HuH-7 (cell line): ENCODE measurements around the gene ARL6IP5.

ENCODE experiments used
- DNase-seq: peaks from one replicate; pipeline ENCODE4 v3.0.0; 2011; ENCODE audit warnings: low spot score

Gene ARL6IP5

DNA sequence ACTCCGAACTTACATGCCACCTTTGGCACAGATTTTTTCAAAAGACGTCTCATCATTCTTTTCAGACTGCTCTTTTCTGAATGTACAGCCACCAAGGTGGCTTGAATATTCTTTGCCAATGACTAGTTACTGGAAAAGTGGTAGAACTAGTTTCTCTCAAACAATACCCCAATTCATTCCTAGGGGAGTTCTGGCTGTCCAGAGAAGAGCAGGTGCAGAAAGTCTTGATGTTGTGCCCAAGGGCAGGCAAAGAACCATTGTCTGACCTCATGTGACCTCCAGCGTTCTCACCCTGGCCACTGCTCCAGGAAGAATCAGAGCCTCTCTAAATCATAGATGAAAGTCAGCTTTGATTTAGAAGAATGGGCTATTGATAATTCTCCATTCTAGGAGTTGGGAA is 32.2 kb downstream of the ARL6IP5 start:
- DNase-seq = no peak

DNA sequence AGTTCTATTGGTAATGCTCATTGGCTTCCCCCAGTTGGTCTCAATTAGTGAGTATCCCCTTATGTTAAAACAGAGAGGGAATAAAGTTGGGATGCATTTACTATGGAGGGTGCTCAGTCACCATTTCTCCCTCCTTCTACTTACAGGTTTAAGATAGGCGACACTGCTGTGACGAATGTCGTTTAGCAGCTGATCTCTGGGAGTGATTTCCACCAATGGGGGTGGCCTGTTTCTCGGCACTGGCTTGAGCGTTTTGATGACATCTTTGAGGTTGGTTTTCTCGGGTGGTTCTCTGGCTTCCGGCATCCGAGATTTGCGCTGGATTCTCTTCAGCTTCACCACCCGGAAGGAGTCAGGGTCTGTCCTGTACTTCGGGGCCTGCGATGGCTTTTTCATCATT is 33.8 kb downstream of the ARL6IP5 start:
- DNase-seq = no peak

DNA sequence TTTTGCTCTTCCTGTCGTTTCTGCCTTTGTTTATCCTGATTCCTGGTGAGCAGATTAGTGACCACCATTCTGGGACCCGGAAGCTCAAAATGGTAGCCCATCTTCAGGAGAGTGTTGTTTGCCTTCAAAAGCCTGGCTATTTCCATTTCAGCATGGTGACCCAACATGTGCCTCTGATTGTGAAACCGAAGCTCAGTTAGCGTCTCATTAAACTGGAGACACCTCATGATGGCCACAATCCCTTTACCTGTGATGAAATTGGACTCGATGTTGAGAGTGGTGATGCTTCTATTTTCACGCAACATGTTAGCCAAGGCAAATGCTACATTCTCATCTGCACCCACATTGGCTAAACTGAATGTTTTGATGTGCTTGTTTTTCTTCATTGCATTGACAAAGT is 34.4 kb downstream of the ARL6IP5 start:
- no peak for DNase-seq

DNA sequence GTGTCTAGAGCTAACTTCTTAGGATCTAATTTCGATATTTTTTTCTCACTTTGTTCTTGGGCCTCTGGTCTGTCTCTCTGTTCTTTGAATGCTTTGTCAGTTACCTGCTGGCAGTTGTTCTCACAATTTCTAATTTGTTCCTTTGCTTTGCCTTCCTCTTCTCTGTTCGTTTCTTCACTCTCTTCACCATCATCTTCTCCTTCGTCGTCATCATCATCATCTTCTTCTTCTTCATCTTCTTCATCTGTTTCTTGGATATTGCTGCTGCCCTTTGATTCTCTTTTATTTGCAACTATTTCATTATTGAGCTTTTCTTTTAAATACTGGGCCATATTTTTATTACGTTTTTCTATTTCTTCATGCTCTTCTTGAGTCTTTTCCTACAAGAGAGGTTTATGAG is 34.9 kb downstream of the ARL6IP5 start:
- DNase-seq = no peak

DNA sequence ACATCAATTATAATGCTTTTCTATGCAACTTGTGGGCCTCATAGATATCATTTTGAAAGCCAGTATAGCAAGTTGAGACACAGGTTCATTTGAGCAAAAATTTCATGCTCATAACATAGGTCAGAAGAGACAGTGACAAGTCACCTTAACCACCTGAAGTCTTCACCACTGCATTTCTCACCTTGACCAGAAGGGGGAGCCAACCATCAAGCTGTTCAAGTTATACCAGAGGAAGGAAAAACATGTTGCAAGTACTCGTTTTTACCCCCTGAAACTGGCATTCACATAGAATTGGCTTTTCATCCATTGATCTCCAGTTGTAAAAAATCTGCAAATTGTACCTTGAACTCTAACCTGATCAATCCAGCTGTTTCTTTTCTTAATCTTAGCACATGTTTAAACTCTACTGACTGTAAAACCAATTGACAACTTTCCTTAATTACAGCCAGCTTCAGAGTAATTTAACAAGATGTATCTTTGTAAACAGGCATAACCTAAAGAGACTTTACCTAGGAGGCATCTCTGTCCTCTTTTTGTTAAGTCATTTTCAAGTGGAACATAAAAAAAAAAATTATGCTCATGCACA is 36.2 kb downstream of the ARL6IP5 start:
- DNase-seq = peak; percentile 5

DNA sequence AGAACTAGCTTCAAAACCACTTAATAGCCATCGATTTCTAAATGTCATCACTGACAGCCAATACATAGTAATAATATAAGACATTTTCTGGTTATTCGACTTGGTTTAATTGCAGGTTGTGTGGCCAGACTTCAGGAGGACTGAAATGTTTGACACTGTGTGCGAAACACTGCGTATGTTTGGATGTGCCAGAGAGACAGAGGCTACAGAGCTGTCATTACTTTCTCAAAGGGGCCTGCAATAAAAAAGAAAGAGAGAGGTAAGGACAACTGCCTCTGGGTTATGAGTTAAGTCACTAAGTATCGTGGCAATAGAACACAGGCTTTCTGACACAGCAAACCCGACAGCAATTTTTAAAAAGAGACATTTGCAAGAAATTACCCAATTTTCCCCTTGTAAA is 36.8 kb downstream of the ARL6IP5 start:
- DNase-seq = no peak

DNA sequence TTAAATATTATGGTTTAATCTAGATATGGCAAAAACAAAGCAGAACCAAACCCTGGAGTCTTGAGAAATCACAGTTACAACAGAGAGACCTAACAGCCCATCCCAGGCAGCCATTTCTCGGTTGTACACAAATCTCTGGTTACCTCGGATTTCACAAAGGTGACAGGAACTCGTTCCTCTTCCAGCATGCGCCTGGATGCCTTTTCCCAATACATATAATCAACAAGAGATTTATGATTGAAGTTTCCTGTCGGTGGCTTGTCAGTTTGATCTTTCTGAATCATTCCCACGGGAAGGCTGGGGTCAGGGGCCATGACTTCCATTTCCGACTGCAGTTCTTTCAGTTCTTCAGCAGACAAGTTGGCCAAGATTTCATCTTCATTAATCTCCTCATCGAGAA is 37.2 kb downstream of the ARL6IP5 start:
- no peak for DNase-seq

DNA sequence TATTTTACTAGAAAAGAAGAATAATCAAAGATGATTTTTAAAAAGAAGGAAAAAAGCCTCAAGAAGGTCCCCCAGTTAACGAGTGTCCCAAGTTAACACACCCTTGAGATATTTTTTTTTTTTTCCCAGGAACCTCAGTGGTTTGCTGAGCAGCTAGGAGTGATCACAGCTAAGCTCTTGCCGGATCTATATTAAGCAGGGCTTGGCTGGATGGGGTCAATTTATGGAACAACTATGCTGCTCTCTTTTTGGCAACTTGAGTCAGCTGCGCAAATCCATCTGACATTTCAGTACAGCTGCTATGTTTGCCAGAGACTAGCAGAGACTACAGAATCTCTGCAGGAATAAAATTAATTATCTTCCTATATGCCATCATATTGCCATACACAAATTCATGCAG is 37.7 kb downstream of the ARL6IP5 start, which contains the start of gene LMOD3:
Gene LMOD3, minus strand, starts transcription at position 193 of the 400 bp plus-strand sequence. CDS start 209 bp downstream, outside the sequence.
- no peak for DNase-seq

DNA sequence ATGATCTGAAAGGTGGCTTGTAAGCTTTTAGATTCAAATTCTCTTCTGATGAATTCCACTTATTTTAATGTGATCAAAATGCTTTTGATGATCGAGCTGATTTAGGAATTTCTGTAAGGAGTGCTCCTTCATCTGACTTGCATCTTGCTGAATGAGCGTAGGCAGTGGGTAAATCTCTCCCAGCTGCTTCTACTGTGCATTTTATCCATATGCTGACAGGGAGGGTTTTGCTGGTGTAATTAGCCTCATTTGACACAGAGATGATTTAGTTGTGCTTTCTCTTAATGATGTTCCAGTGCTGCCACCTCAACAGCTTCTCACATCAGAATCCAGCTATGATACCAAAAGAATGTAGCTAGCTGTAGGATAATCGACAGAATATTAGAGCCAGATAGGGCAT is 41.5 kb downstream of the ARL6IP5 start:
- DNase-seq = no peak

DNA sequence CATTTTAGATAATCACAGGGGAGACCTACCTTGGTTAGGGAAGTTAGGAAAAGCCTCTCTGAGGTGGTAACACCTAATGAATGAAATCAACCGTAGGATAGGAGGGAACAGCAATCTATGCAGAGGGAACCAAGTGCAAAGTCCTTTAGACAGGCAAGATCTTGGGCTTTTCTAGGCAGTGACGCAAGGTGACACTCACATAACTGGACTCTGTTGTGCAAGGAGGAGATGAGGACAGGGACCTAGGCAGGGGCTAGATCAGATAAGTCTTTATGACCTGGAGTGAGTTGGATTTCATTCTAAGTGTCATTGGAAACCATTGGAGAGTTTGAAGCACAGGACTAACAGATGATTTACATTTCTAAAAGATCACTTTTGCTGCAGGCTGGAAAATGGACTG is 42.3 kb downstream of the ARL6IP5 start:
- DNase-seq = no peak

DNA sequence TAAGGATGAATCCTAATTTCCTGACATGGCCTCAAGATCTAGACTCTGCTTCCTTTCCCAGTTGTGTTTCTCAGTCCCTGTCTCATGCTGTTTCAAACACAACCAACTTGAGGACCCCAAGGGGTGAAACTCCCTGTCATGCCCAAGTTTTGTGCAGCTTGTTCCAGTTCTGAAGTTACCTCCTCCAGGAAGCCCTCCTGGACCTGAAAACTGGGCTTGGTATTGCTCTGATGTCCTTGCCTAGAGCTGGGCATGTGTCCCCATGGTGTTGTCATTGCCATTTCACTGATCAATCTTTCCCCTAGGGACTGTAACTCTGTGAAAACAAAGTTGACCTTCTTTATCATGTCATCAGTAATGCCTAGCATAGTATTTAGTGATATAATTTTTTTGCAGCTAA is 43.8 kb downstream of the ARL6IP5 start:
- no peak for DNase-seq

DNA sequence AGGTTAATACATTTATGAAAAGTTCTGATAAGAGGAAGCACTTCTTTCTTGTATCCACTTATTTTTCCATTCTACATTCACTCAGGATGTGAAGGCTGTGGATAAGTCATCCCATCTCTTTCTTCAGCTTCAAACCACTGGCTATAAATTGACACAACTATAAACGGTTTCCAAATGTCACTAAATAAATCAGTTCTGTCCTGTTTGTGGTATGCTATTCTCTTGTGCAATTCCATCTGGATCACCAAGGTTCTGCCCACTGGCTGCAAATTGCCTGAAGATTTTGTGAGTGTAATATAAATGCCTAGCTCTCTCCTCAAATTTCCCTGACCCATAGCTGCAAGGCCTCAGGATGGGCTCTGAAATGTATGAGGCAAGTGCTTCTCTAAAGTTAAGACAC is 44.8 kb downstream of the ARL6IP5 start:
- no peak for DNase-seq

DNA sequence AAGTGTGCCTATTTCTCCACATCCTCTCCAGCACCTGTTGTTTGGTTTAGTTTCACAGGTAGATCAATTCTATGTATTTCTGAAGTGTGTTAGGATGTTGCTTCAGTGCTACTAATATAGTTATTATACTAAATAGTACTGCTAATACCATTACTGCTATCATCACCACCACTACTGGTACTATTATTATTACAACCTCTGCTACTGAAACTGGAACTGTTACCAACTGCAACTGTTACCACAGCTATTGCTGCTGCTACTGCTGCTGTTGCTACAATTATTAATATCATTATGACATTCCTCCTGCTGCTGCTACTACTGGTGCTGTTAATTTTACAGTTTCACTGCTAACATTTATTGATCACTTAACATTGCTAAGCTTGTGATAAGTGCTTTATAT is 46.0 kb downstream of the ARL6IP5 start:
- DNase-seq = no peak

DNA sequence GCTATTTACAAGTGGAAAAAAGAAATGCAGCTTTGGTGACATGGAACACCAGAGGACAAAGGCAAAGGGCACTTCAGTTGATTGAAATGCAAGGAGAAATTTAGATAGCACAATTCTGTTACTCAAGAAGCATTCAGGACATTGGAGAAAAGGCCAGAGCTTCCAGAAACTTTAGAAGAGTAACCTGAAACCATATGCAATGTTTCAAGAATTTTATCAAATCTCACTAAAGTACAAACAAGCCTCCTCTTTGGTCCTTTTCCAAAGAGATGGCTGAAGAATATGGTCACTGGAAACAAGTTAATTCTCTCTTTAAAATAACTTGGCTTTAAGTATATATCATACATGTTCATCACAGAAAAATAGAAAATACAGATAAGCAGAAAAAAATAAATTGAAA is 52.3 kb downstream of the ARL6IP5 start:
- no peak for DNase-seq

DNA sequence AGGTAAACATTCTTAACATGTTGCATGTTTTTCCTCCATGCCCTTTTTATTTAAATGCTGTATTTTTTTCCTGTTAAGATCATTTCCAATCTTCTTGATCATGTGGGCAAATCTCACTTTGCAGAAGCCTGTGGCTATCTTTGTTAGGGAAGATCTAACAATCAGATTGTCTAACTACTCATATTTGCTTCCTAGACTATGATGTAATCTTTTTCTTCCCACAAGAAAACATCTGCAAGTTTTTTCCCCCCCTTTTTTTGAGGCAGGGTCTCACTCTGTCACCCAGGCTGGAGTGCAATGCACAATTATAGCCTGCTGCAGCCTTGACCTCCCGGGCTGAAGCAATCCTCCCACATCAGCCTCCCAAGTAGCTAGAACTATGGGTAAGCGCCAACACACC is 52.7 kb downstream of the ARL6IP5 start:
- no peak for DNase-seq

DNA sequence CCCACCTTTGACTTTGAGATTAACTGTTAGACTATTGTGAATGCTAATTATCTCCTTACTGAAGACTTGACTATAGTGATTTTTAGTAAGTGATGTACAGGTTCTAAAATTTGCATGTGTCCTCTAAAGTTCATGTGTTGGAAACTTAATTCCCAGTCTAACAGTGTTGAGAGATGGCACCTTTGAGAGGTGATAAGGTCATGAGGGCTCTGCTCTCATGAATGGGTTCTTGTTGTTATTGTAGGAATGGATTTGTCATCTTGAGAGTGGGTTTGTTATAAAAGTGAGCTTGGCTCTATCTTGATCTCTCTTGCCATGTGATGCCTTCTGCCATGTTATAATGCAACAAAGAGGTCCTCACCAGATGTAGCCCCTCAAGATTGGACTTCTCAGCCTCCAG is 56.6 kb downstream of the ARL6IP5 start:
- no peak for DNase-seq

DNA sequence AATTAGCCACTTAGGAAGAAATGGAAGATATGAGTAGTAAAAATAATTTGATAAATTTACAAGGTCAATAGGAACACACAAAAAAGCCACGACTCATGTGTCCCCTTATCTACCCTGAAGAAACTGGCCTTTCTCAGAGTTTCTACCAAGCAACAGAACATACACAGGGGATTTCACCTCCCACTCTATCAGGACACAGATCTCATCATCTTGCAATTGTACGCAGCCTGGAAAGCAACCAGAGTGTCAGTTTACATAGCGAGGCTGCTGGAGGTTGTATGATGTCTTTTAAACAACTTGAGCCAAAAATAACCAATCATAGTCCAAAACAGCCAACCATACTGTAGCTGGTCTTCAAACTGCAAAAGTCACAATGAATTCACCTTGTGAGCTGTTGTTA is 57.4 kb downstream of the ARL6IP5 start:
- no peak for DNase-seq

DNA sequence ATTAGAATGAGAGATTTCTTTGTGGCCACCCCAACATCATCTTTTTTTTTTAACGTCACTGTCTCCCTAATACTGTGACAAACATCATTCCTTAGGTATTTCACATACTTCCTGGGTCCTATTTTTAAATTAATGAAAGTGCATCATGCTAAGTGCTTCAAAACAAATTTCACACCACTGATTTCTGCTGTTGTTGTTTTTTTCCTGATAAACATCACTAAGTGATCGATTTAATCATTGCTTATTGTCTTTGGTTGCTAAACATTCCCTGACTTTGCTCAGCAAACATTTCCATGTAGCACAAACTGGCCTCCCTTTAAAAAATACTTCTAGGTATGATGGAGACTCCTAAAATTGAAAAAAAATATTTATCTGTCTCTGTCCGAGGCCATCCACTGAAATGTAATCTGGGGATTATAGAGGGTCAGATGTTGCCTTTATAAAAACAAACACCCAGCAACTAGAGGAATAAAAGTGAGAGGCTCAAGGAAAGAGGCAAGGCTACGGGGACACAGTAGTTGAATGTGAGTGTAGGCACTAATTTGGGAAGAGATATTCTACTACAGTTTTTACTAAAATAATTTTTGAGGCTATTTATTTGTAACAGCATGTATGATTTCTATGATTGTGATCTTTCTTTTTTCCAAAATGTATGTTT is 58.2 kb downstream of the ARL6IP5 start:
- DNase-seq = no peak

DNA sequence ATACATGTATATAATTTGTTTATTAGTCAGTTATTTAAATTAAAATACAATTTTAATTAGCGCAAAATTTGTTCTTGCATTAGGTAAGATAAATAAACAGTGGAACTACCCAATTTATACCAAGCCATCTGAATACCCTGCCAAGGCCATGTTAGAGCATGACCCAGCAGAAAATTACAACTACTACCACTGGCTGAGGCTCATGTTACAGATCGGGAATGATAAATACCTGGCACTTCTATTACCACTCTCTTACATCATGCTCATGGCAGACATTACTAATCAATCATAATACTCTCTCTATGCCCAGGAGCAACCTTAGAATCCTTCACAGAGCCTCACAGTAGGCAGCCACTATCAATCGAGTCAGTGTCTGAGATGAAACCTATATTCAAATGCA is 58.9 kb downstream of the ARL6IP5 start:
- no peak for DNase-seq

DNA sequence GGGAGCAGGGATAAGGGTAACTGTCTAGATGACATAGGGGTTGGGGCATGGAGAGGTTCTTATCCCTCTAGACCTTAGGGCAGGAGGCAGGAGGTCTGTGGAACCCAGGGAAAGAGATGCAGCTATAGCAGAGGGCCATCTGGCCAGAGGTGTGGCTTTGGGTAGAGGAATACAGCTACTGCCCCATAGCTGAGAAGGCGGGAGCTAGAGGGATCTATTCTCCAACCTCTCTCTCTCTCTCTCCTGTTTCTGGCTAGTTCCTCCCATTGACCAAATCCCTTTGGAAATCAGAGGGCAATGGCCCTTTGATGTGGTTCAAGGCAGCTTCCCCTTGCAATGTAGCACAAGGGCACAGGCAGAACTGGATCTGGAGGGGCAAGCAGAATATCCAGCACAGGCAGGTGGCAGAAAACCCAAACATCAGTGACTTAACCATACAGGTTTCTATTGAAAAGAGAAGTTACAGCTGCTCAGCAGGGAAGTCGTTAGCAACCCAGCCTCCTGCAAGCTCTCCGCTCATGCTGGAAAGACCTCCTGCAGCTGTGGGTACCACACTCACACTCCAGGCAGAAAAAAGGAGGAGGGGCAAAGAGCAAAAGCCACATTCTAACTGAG is 60.0 kb downstream of the ARL6IP5 start:
- no peak for DNase-seq

DNA sequence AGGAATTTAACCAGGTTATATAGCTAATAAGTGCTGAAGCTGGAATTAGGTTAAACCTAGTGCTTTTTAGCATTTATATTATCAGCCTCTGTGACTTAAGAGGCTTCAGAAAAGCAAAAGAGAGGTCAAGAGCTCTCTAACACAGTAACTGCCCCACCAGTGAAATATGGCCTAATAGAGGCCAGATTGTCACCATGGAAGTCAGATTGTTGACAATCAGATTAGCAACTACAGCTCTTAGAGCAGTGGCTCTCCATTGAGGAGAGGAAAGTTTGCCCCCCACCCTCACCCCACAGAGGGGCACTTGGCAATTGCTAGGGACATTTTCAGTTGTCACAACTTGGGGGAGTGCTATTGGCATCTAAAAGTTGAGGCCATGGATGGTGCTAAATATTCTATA is 61.0 kb downstream of the ARL6IP5 start:
- no peak for DNase-seq

DNA sequence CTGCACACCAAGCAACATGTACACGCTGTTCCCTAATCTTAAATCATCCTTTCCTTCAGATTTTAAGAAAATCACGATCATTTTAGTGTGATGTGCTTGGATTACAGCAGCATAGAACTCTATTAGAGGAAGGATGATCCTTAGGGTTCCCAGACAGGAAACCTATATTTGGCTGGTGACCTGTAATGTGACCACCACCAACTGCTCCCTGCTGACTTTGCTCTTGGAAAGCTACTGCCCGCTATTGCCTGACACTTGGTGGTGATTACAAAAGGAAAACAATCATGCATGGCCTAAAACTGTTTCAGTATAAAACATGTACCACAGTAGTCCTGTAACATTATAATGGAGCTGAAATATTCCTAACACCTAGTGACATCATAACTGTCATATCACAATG is 64.8 kb downstream of the ARL6IP5 start:
- DNase-seq = no peak
